ENCODE results near the gene KRTAP1-4. TPM values are rescaled to one million over a fixed set of nuclear protein-coding genes. Genes with fewer than 3 reads are reported as not detected.

KRTAP1-4 gene
- total and polyA plus RNA-seq, 2 of the 4 experiments (the other 2 are of a cell fraction): not detected

- no CpG with 5 or more reads among the region's 3 CpGs for WGBS, 2 experiments (ENCODE audit: extremely low coverage in 2 of 2, insufficient read length in 1 of 2)
- Histone ChIP-seq H3K79me1 (ENCODE audit: low read depth in 1 of 2, low read length in 2 of 2) (no peaks in the 10 kb centered on the region), H3K9ac (ENCODE audit: low read depth, low read length) (no peak within 1 kb of the TSS), H2BK5ac (ENCODE audit: low read depth, low read length, poor library complexity, severe bottlenecking) (no peak within 1 kb of the TSS), H4K20me1 (ENCODE audit: insufficient read depth, low read length) (no peaks in the 10 kb centered on the region), H3K9me3 (ENCODE audit: control insufficient read depth, insufficient read depth, low read length) (no peaks in the 10 kb centered on the region), H3K36me3 (ENCODE audit: control insufficient read depth, insufficient read depth, low read length) (no peaks in the 10 kb centered on the region), H2AK9ac (replicated peaks; ENCODE audit: low read depth, low read length, poor library complexity) (no peak within 1 kb of the TSS), H3K27ac (ENCODE audit: insufficient read depth, low read length) (no peak within 1 kb of the TSS), H3K4me2 (ENCODE audit: low read depth, low read length) (no peak within 1 kb of the TSS), H3K4me3 (ENCODE audit: insufficient read depth, low read depth, low read length) (no peak within 1 kb of the TSS), H4K8ac (ENCODE audit: low read depth in 2 of 2, low read length in 2 of 2) (no peak within 1 kb of the TSS), H3K4ac (ENCODE audit: low read depth, low read length) (no peak within 1 kb of the TSS), H4K5ac (ENCODE audit: low read depth, low read length) (no peak within 1 kb of the TSS), H3K27me3 (ENCODE audit: control insufficient read depth, insufficient read depth, low read length) (no peaks in the 10 kb centered on the region), H2BK120ac (ENCODE audit: low read depth, low read length) (no peak within 1 kb of the TSS), H3K9me1 (ENCODE audit: insufficient read depth, low read length) (no peaks in the 10 kb centered on the region), H3K14ac (replicated peaks; ENCODE audit: low read depth, low read length) (no peak within 1 kb of the TSS), H2AFZ (replicated peaks; ENCODE audit: low read length, poor library complexity) (peak within 1 kb of the TSS; percentile 9), H2BK15ac (ENCODE audit: low read depth, low read length) (no peak within 1 kb of the TSS), H3K4me1 (ENCODE audit: control insufficient read depth, insufficient read depth, low read length) (peaks cover 5% of the 10 kb centered on the region), H2AK5ac (ENCODE audit: low read depth, low read length) (0 out of 2 replicates have a peak within 1 kb of the TSS, but pooled peaks have one; percentile 18), H2BK20ac (ENCODE audit: low read depth, low read length) (no peak within 1 kb of the TSS), H3K56ac (ENCODE audit: extremely low read depth, insufficient read depth, low read length) (no peak within 1 kb of the TSS), H3K18ac (ENCODE audit: low read depth, low read length) (no peak within 1 kb of the TSS), H4K91ac (ENCODE audit: insufficient read depth, low read depth, low read length) (no peak within 1 kb of the TSS), H3K23ac (ENCODE audit: low read depth, low read length) (no peak within 1 kb of the TSS)
- no peak for TF ChIP-seq NFE2L2 (IDR thresholded peaks at IDR 0.05; ENCODE audit: low read depth, low read length)
- TF ChIP-seq BHLHE40 (IDR thresholded peaks at IDR 0.05; ENCODE audit: low read depth, low read length): no peak
- no peak for TF ChIP-seq SMC3 (IDR thresholded peaks at IDR 0.05; ENCODE audit: low read depth, low read length)
- no peak for TF ChIP-seq CTCF (conservative IDR thresholded peaks at IDR 0.05; ENCODE audit: low read depth, low read length)
- TF ChIP-seq RAD21 (IDR thresholded peaks at IDR 0.05; ENCODE audit: low read length): no peak
- ATAC-seq (ENCODE audit: low read depth) (no peak), DNase-seq (no peak)
- ChIA-PET CTCF (no interaction called here), POLR2A (ENCODE audit: unreplicated experiment) (no interaction called here)
- dilution Hi-C loops (cut with HindIII; ENCODE audit: low sequenced_read_pairs, unreplicated experiment): no loop called here
- BruUV-seq (replicated peaks): no TSS peak
- in situ Hi-C loops (cut with MboI; ENCODE audit: low sequenced_read_pairs): no loop called here
- intact Hi-C loops (cut with micrococcal nuclease): no loop called here
These were observed 45.8 kb downstream of the KRTAP1-4 start, which contains the start of gene KRT40 for GRCh38 chr17:40984226-40984625. KRT40 (minus strand) TSS chr17:40984326; CDS start chr17:40984273, 53 bp downstream.

Measured in IMR-90 (cell line).